AG09319 (cell line): ENCODE results near the gene PKP4.

Source experiments
- DNase-seq: peaks from one replicate; pipeline ENCODE4 v3.0.0-alpha.2; 2010; ENCODE audit warnings: low read depth; ENCODE audit errors: extremely low read depth
- TF ChIP-seq, protein P1 (sequence below): IDR thresholded peaks from 2 replicates; pipeline ENCODE4 v1.5.1; 2011; ENCODE audit warnings: low read depth, mild to moderate bottlenecking, inconsistent platforms, low read length, moderate library complexity

PKP4 gene

DNA sequence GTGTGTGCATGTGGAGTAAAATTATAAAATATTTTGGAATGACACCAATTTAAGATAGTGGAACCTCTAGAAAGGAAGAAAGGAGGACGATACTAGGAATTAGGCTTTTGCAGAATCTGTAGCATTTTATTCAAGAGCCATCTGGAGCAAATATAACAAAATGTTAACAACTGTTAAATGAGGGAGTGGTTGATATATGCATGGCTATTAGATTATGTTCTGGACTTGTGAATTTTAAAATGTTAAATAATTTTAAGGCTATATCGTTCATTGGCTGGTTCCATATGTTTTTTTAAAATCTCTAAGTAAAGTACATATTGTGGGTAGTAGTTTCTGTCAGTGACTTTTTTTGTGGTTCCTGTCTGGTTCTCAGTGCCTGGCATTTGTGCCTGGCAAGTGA, 123.2 kb downstream of the PKP4 start:
- TF ChIP-seq, protein P1, sequence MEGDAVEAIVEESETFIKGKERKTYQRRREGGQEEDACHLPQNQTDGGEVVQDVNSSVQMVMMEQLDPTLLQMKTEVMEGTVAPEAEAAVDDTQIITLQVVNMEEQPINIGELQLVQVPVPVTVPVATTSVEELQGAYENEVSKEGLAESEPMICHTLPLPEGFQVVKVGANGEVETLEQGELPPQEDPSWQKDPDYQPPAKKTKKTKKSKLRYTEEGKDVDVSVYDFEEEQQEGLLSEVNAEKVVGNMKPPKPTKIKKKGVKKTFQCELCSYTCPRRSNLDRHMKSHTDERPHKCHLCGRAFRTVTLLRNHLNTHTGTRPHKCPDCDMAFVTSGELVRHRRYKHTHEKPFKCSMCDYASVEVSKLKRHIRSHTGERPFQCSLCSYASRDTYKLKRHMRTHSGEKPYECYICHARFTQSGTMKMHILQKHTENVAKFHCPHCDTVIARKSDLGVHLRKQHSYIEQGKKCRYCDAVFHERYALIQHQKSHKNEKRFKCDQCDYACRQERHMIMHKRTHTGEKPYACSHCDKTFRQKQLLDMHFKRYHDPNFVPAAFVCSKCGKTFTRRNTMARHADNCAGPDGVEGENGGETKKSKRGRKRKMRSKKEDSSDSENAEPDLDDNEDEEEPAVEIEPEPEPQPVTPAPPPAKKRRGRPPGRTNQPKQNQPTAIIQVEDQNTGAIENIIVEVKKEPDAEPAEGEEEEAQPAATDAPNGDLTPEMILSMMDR: no peak
- DNase-seq: no peak

DNA sequence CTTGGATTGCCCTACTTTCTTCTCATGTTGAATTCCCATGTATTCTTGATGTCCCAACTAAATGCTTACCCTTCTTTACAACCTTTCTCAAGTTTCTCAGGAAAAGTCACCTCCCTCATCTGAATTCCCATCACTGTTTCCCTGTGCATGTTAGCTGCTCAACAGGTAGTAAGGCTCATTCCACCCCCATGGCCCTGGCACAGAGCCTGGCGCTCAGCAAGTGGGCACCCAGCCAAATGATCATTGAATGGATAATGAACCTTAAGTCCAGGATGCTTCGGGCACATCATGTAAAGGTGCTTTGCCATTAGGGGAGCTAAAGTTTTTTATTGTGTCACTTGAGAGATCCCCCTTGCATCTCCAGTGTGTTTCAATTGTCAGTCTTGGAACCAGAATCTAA, 124.0 kb downstream of the PKP4 start:
- TF ChIP-seq, protein P1: no peak
- DNase-seq: no peak

DNA sequence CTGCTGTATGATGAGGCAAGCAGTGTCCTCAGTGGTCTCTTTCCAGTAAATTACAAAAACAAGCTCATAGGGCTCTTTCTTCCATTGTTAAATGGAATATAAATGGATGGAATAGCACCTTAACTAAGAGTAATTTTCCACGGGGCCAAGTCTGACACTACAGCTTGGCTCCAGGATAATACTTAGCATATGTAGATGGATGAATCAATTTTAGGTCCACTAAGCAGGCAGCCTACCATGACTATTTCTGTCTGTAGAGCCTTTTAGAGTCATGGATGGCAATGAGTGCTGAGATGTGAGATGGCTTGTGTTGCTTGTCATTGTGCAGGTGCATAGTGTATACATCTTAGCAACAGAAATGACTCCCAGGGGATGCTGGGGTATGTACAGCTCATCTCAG, 125.9 kb downstream of the PKP4 start:
- TF ChIP-seq, protein P1: no peak
- no peak for DNase-seq

GRCh38 chr2:158583923-158584322, 127.2 kb downstream of the PKP4 start:
- TF ChIP-seq, protein P1: no peak
- DNase-seq: no peak

DNA sequence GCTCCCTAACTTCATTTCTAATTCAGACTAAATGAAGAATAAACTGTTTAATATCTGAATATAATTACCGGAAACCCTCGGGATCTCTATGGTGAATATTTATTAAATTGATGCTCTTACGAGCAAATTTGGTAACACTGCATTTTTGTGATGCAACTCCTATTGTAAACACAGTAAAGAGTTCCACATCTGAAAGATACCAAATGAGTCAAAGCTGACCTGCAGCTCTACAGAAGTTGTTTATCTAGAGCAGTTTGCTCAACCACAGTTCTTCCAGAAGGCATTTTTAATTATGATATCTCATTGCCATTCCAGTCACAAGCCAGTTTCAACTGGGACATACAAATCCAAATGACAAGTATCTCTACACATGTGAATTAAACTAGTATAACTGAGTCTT, 129.7 kb downstream of the PKP4 start:
- TF ChIP-seq, protein P1: no peak
- peak; percentile 56 for DNase-seq

DNA sequence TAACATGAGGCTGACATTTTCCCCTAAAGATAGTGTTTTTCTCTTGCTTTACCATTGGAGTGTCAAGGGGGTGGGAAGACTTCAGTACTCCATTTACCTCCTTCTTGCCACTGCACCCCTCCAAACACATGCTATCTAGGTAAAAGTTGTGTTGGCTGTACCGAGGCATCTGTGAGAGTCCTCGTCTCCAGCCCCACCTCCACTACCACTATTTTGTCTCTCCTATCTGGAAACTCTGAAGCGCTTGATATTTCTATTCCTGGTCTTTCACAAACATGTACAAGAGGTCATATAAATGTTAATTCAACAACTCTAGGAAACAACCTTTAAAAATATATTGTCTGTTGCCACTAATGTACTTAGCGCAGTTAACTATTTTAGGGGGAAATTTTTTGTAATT, 132.6 kb downstream of the PKP4 start:
- TF ChIP-seq, protein P1: no peak
- no peak for DNase-seq

DNA sequence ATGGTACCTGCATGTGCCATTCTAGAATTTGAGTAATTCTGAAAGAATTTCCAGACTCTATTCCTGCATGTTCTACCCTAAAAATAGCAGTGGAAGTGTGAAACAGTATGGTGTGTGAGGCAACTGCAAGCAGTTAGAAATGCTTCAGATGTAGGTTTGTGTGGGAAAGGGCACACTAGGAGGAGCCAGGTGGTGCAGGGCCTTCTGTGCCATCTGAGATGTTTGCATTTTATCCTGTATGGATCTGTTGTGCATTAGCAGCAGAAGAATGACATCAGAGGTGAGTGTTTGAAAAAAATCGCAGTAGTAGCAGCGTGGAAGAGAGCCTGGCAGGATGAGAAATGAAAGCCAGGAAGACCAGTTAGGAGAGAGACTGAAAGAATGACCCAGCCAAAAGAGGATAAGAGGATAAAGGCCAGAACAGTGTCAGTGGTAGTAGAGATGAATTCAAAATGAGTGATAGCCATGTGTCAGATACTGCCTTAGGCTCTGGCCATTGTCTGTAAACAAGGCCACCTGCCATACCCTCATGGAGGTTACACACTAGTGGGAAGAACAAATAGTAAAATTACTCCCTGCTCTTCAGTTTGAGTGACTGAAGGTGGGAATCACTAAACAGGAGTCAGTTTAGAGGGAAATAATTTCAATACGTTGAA, 142.2 kb downstream of the PKP4 start:
- no peak for DNase-seq
- TF ChIP-seq, protein P1: no peak
